Mesendoderm (in vitro differentiated cells): Measurements from ENCODE around the gene FNDC4. TPM values are rescaled to one million over a fixed set of nuclear protein-coding genes. Genes with fewer than 3 reads are reported as not detected.
"Not testable (repeated sequence)": the region's sequence is repeated elsewhere in the genome, so short reads cannot be mapped to it uniquely, and the experiment has no call there.

Experiments
- DNase-seq: peaks from one replicate; pipeline ENCODE4 v3.0.0; 2013
- H2AK5ac ChIP-seq: 2 replicates; pipeline ENCODE4 v1.6.1; 2013; ENCODE audit warnings: low read length, inconsistent platforms
- H2BK120ac ChIP-seq: 2 replicates; pipeline ENCODE4 v1.6.1; 2013; ENCODE audit warnings: low read depth, mild to moderate bottlenecking, low read length, moderate library complexity, mixed read lengths
- H2BK15ac ChIP-seq: replicated peaks from 2 replicates; pipeline ENCODE4 v1.6.1; 2013; ENCODE audit warnings: low read depth, mild to moderate bottlenecking, moderate library complexity
- H2BK5ac ChIP-seq: 2 replicates; pipeline ENCODE4 v1.6.1; 2013; ENCODE audit warnings: low read length, inconsistent platforms
- H3K18ac ChIP-seq: 2 replicates; pipeline ENCODE4 v1.6.1; 2013; ENCODE audit warnings: mild to moderate bottlenecking, low read length, mixed read lengths
- H3K23ac ChIP-seq: one replicate; pipeline ENCODE4 v1.6.1; 2013; ENCODE audit warnings: low read length
- H3K27ac ChIP-seq: 2 replicates; pipeline ENCODE4 v1.5.1; 2013; ENCODE audit warnings: low read depth, mild to moderate bottlenecking, inconsistent platforms, low read length, moderate library complexity
- H3K27me3 ChIP-seq: 2 replicates; pipeline ENCODE4 v1.6.1; 2013; ENCODE audit warnings: low read length, control low read depth, mild to moderate bottlenecking, inconsistent platforms; ENCODE audit not compliant: insufficient read depth, poor library complexity
- H3K36me3 ChIP-seq: 2 replicates; pipeline ENCODE4 v1.6.1; 2013; ENCODE audit warnings: low read length, inconsistent platforms; ENCODE audit not compliant: control insufficient read depth, insufficient read depth
- H3K4ac ChIP-seq: one replicate; pipeline ENCODE4 v1.6.1; 2013; ENCODE audit warnings: low read depth, mild to moderate bottlenecking, low read length, moderate library complexity
- H3K4me1 ChIP-seq: 2 replicates; pipeline ENCODE4 v1.6.1; 2013; ENCODE audit warnings: low read depth, low read length, inconsistent platforms; ENCODE audit not compliant: control insufficient read depth
- H3K4me2 ChIP-seq: 2 replicates; pipeline ENCODE4 v1.6.1; 2013; ENCODE audit warnings: low read length
- H3K4me3 ChIP-seq: 2 replicates; pipeline ENCODE4 v1.5.1; 2013; ENCODE audit warnings: mild to moderate bottlenecking, low read length
- H3K56ac ChIP-seq: one replicate; pipeline ENCODE4 v1.6.1; 2013; ENCODE audit warnings: low read length
- H3K79me1 ChIP-seq: 2 replicates; pipeline ENCODE4 v1.6.1; 2013; ENCODE audit warnings: low read length, inconsistent platforms
- H3K79me2 ChIP-seq: 2 replicates; pipeline ENCODE4 v1.6.1; 2013; ENCODE audit warnings: mild to moderate bottlenecking, low read length; ENCODE audit not compliant: control insufficient read depth, insufficient read depth
- H3K9ac ChIP-seq: 2 replicates; pipeline ENCODE4 v1.6.1; 2013; ENCODE audit warnings: low read length, inconsistent platforms
- H4K5ac ChIP-seq: one replicate; pipeline ENCODE4 v1.6.1; 2013; ENCODE audit warnings: low read length
- H4K8ac ChIP-seq: one replicate; pipeline ENCODE4 v1.6.1; 2013; ENCODE audit warnings: low read depth, mild to moderate bottlenecking, control low read depth, low read length, moderate library complexity
- WGBS: extraction: QIAGEN DNeasy Blood & Tissue Kit; methylation state at CpG from one replicate; pipeline ENCODE4 v1.1.7; 2013; ENCODE audit warnings: low lambda C conversion rate, missing lambda C conversion rate; ENCODE audit not compliant: insufficient coverage; ENCODE audit errors: extremely low coverage; 5-methylcytosine and 5-hydroxymethylcytosine counted together
- polyA plus RNA-seq, 2 experiments: library from polyadenylated mRNA; stranded (reverse); fragments of 200-250 nt; gene quantifications; one replicate each; pipeline ENCODE4 v1.2.3, GENCODE V29; 2013

The FNDC4 gene, protein sequence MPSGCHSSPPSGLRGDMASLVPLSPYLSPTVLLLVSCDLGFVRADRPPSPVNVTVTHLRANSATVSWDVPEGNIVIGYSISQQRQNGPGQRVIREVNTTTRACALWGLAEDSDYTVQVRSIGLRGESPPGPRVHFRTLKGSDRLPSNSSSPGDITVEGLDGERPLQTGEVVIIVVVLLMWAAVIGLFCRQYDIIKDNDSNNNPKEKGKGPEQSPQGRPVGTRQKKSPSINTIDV
- polyA plus RNA-seq (2013, experiment 1 of 2): 2.7 TPM
- polyA plus RNA-seq (2013, experiment 2 of 2): 3.1 TPM

- Histone ChIP-seq H3K4me3 (peak within 1 kb of the TSS; percentile 43), H2AK5ac (no peak within 1 kb of the TSS), H3K56ac (peak within 1 kb of the TSS; percentile 86), H2BK5ac (no peak within 1 kb of the TSS), H3K9ac (peak within 1 kb of the TSS; percentile 72), H4K5ac (no peak within 1 kb of the TSS), H3K79me2 (no peaks in the 10 kb centered on the region), H4K8ac (no peak within 1 kb of the TSS), H3K4me1 (no peaks in the 10 kb centered on the region), H3K79me1 (no peaks in the 10 kb centered on the region), H3K4ac (no peak within 1 kb of the TSS), H3K27me3 (peaks cover 5% of the 10 kb centered on the region), H3K36me3 (no peaks in the 10 kb centered on the region), H3K23ac (no peak within 1 kb of the TSS), H3K27ac (no peak within 1 kb of the TSS), H2BK15ac (no peak within 1 kb of the TSS), H3K18ac (peak within 1 kb of the TSS; percentile 20), H3K4me2 (peak within 1 kb of the TSS; percentile 83), H2BK120ac (no peak within 1 kb of the TSS)
- no CpG with 5 or more reads among the region's 70 CpGs for WGBS
- peak; percentile 18 for DNase-seq
Observed at GRCh38 chr2:27494944-27495554, at the start of gene FNDC4. FNDC4 (minus strand) TSS chr2:27495200; CDS start chr2:27494679, 521 bp downstream.

- H2BK15ac ChIP-seq: no peak overlapping the region
- no peak overlapping the region for H4K5ac ChIP-seq
- H3K4me3 ChIP-seq: no peak overlapping the region
- no peak for DNase-seq
- H3K18ac ChIP-seq: no peak overlapping the region
- H3K23ac ChIP-seq: no peak overlapping the region
- H2AK5ac ChIP-seq: no peak overlapping the region
- H2BK120ac ChIP-seq: no peak overlapping the region
- no CpG with 5 or more reads among the region's 6 CpGs for WGBS
- H3K9ac ChIP-seq: no peak overlapping the region
- no peaks in the 10 kb centered on the region for H3K79me2 ChIP-seq
- H3K36me3 ChIP-seq: no peaks in the 10 kb centered on the region
- no peak overlapping the region for H3K56ac ChIP-seq
- no peak overlapping the region for H3K27ac ChIP-seq
- no peak overlapping the region for H3K4ac ChIP-seq
- no peak overlapping the region for H3K4me2 ChIP-seq
- no peaks in the 10 kb centered on the region for H3K4me1 ChIP-seq
- no peaks in the 10 kb centered on the region for H3K27me3 ChIP-seq
- H3K79me1 ChIP-seq: no peaks in the 10 kb centered on the region
- no peak overlapping the region for H2BK5ac ChIP-seq
- H4K8ac ChIP-seq: no peak overlapping the region
Observed at GRCh38 chr2:27544143-27544821, 49.3 kb upstream of the FNDC4 start.

DNA sequence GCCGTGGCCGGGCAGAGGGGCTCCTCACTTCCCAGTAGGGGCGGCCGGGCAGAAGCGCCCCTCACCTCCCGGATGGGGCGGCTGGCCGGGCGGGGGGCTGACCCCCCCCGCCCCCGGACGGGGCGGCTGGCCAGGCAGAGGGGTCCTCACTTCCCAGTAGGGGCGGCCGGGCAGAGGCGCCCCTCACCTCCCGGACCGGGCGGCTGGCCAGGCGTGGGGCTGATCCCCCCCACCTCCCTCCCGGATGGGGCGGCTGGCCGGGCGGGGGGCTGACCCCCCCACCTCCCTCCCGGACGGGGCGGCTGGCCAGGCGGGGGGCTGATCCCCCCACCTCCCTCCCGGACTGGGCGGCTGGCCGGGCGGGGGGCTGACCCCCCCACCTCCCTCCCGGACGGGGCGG, 44.6 kb upstream of the FNDC4 start:
- not testable (repeated sequence) for H3K9ac ChIP-seq, H2BK120ac ChIP-seq, DNase-seq, H3K36me3 ChIP-seq, H4K5ac ChIP-seq, H3K79me2 ChIP-seq, H3K4me2 ChIP-seq, H3K79me1 ChIP-seq, H2AK5ac ChIP-seq, H3K27me3 ChIP-seq, H3K27ac ChIP-seq, H4K8ac ChIP-seq, H3K18ac ChIP-seq, H3K4me3 ChIP-seq, H3K4ac ChIP-seq, H3K4me1 ChIP-seq, H2BK15ac ChIP-seq, H3K56ac ChIP-seq, H2BK5ac ChIP-seq, H3K23ac ChIP-seq
- WGBS: no CpG with 5 or more reads among the region's 35 CpGs

DNA sequence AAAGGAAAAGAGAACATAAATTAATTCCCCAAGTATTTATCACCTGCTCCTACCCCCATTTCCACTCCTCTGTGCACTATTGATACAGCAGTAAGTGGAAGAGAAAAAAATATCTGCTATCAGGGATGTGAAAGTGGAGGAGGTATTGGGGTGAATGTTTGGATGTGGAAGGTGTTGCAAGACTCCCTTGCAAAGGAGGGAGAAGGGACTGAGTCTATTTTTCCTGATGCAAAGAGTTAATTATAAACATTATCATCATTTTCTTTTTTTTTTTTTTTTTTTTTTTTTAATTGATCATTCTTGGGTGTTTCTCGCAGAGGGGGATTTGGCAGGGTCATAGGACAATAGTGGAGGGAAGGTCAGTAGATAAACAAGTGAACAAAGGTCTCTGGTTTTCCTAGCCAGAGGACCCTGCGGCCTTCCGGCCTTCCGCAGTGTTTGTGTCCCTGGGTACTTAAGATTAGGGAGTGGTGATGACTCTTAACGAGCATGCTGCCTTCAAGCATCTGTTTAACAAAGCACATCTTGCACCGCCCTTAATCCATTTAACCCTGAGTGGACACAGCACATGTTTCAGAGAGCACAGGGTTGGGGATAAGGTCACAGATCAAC, 43.9 kb upstream of the FNDC4 start:
- not testable (repeated sequence) for H3K23ac ChIP-seq, H3K4me3 ChIP-seq, H3K79me1 ChIP-seq, H4K8ac ChIP-seq, H3K4ac ChIP-seq, H4K5ac ChIP-seq, H3K36me3 ChIP-seq, H3K79me2 ChIP-seq, H2BK120ac ChIP-seq, H3K18ac ChIP-seq, H2AK5ac ChIP-seq, H3K4me1 ChIP-seq, H3K9ac ChIP-seq, H2BK5ac ChIP-seq, H3K27me3 ChIP-seq, H3K27ac ChIP-seq, H3K4me2 ChIP-seq, DNase-seq, H2BK15ac ChIP-seq, H3K56ac ChIP-seq
- WGBS: no CpG with 5 or more reads among the region's 6 CpGs

GRCh38 chr2:27537287-27537686, 42.3 kb upstream of the FNDC4 start:
- H3K9ac ChIP-seq: no peak overlapping the region

More at GRCh38 chr2:27537287-27537686, 42.3 kb upstream of the FNDC4 start:
- H4K8ac ChIP-seq: no peak overlapping the region
- no peak overlapping the region for H2BK120ac ChIP-seq
- H3K4me1 ChIP-seq: no peaks in the 10 kb centered on the region
- no peaks in the 10 kb centered on the region for H3K27me3 ChIP-seq
- H3K4ac ChIP-seq: no peak overlapping the region
- no peak overlapping the region for H2AK5ac ChIP-seq
- no peaks in the 10 kb centered on the region for H3K79me1 ChIP-seq
- H2BK15ac ChIP-seq: no peak overlapping the region
- no peak overlapping the region for H3K18ac ChIP-seq
- no peak overlapping the region for H3K56ac ChIP-seq
- H3K4me2 ChIP-seq: no peak overlapping the region
- no peak overlapping the region for H3K4me3 ChIP-seq
- no peaks in the 10 kb centered on the region for H3K36me3 ChIP-seq
- no peak overlapping the region for H4K5ac ChIP-seq
- no peaks in the 10 kb centered on the region for H3K79me2 ChIP-seq
- DNase-seq: no peak
- no peak overlapping the region for H3K23ac ChIP-seq
- no CpG with 5 or more reads among the region's 4 CpGs for WGBS
- no peak overlapping the region for H3K27ac ChIP-seq
- no peak overlapping the region for H2BK5ac ChIP-seq
